ENCODE measurements around the gene TFF2. TPM values are rescaled to one million over a fixed set of nuclear protein-coding genes. Genes with fewer than 3 reads are reported as not detected.

Gene TFF2
- total and polyA plus RNA-seq, 2 experiments from 2014 or later = not detected

DNA sequence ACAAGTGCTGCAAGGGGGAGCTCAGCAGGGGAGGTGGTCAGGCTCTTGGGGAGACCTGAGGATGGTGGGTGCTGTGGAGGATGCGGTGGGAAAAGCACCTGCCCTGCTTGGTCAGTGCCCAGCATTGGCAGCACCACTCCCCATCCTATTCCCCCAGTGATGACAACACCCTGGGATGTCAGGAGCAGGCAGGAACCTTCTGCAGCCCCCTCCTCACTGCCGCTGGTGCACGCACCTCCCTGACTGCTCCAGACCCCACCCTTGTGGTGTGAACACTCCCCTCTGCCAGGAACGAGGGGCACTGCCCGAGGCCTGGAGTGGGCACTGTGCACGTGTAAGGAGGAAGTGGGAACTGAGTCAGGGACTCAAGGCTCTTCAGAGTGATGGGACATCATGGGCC lies 32.5 kb upstream of the TFF2 start:
- no peak overlapping the region for H3K9ac ChIP-seq
- H3K27ac ChIP-seq = no peak overlapping the region
- no peak overlapping the region for H3K4me2 ChIP-seq (ENCODE audit: unreplicated experiment)
- TF ChIP-seq EZH2phosphoT487 (IDR thresholded peaks at IDR 0.05; ENCODE audit: insufficient read depth, low read depth) = no peak
- TF ChIP-seq EZH2 (IDR thresholded peaks at IDR 0.05; ENCODE audit: insufficient read depth, poor library complexity, severe bottlenecking) = no peak
- H2AFZ ChIP-seq = no peak overlapping the region
- H3F3A ChIP-seq (ENCODE audit: insufficient read depth) = no peaks in the 10 kb centered on the region
- H3K9me2 ChIP-seq (ENCODE audit: insufficient read depth) = no peaks in the 10 kb centered on the region
- H3K4me3 ChIP-seq = no peak overlapping the region
- H3K9me3 ChIP-seq (ENCODE audit: low read depth) = no peaks in the 10 kb centered on the region
- no peaks in the 10 kb centered on the region for H3K79me2 ChIP-seq (ENCODE audit: insufficient read depth)
- H3K36me3 ChIP-seq (ENCODE audit: low read depth) = no peaks in the 10 kb centered on the region
- no peaks in the 10 kb centered on the region for H3K4me1 ChIP-seq (ENCODE audit: insufficient read depth)
- H3K27me3 ChIP-seq (replicated peaks; ENCODE audit: insufficient read depth) = 0 out of 2 replicates have a peak, but pooled peaks cover 3% of the 10 kb centered on the region
- in situ Hi-C loops (cut with MboI) = no loop called here
- 35 to 49% methylated on average over 6 of the region's 6 CpGs for WGBS, 2 experiments (ENCODE audit: low coverage in 1 of 2, low lambda C conversion rate in 2 of 2, missing lambda C conversion rate in 2 of 2)
- DNase-seq = no peak
- H4K20me1 ChIP-seq (ENCODE audit: insufficient read depth) = no peaks in the 10 kb centered on the region

DNA sequence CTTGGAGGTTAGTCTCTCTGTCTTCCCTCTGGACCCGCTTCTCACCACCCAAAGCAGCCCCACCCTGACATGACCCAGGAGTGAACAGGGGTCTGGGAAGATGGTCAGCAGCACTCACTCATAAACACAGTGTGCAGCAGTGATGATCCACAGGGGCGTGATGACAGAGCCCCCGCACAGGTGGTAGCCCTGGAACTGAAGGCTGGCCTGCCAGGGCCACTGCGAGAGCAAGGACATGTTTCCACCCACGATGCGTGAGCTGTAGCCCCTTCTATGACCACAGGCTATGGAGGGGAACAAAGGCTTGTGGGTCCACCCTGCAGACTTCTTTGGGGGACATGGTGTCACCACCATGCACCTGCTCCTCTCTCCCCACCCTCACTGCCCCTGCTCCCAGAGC lies 32.1 kb upstream of the TFF2 start:
- Histone ChIP-seq H4K20me1 (ENCODE audit: insufficient read depth) (no peaks in the 10 kb centered on the region), H3F3A (ENCODE audit: insufficient read depth) (no peaks in the 10 kb centered on the region), H3K27me3 (replicated peaks; ENCODE audit: insufficient read depth) (peaks cover under 1% of the 10 kb centered on the region; the same call in 1 of the 2 replicates), H3K4me2 (ENCODE audit: unreplicated experiment) (no peak overlapping the region), H2AFZ (no peak overlapping the region), H3K9me3 (ENCODE audit: low read depth) (no peaks in the 10 kb centered on the region), H3K27ac (no peak overlapping the region), H3K36me3 (ENCODE audit: low read depth) (no peaks in the 10 kb centered on the region), H3K4me3 (no peak overlapping the region), H3K9ac (no peak overlapping the region), H3K9me2 (ENCODE audit: insufficient read depth) (no peaks in the 10 kb centered on the region), H3K79me2 (ENCODE audit: insufficient read depth) (no peaks in the 10 kb centered on the region), H3K4me1 (ENCODE audit: insufficient read depth) (no peaks in the 10 kb centered on the region)
- TF ChIP-seq EZH2phosphoT487 (IDR thresholded peaks at IDR 0.05; ENCODE audit: insufficient read depth, low read depth) (no peak), EZH2 (IDR thresholded peaks at IDR 0.05; ENCODE audit: insufficient read depth, poor library complexity, severe bottlenecking) (no peak)
- 37 to 57% methylated on average over 4 to 6 of the region's 6 CpGs for WGBS, 2 experiments (ENCODE audit: low coverage in 1 of 2, low lambda C conversion rate in 2 of 2, missing lambda C conversion rate in 2 of 2)
- DNase-seq = no peak
- in situ Hi-C loops (cut with MboI) = no loop called here

DNA sequence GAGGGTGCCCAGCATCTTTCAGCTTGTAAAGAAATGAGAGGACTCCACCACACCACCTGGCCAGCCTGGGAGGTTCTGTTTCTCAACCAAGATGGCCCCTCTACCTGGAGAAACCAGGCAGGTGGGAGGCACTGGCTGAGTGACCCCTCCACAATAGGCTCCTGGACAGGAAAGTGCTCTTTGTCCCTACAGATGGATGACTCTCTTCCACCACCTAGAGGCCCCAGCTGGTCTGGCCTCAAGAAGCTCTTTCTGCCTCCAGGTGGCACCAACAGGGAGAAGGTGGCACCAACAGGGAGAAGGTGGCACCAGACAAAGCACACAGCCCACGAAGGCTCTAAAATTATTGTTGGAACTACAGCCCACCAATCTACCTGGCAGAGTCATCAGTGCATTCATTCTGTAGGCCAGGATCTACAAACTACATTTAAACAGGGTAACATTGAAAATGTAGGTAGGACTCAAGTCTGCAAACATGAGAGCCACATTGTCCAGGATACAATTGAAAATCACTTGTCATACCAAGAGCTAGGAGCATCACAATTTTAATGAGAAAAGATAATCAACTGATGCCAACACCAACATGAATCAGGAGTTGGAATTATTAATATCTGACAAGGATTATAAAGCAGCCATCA lies 30.7 kb upstream of the TFF2 start:
- no peak overlapping the region for H3K27ac ChIP-seq
- no peaks in the 10 kb centered on the region for H3K9me3 ChIP-seq (ENCODE audit: low read depth)
- no peak overlapping the region for H3K9ac ChIP-seq
- WGBS, 2 experiments (ENCODE audit: low coverage in 1 of 2, low lambda C conversion rate in 2 of 2, missing lambda C conversion rate in 2 of 2) = 0 to 6% methylated on average over 1 of the region's 1 CpG
- H3K79me2 ChIP-seq (ENCODE audit: insufficient read depth) = no peaks in the 10 kb centered on the region
- H3K9me2 ChIP-seq (ENCODE audit: insufficient read depth) = no peaks in the 10 kb centered on the region
- no peaks in the 10 kb centered on the region for H3F3A ChIP-seq (ENCODE audit: insufficient read depth)
- H3K36me3 ChIP-seq (ENCODE audit: low read depth) = no peaks in the 10 kb centered on the region
- H3K4me1 ChIP-seq (ENCODE audit: insufficient read depth) = no peaks in the 10 kb centered on the region
- TF ChIP-seq EZH2phosphoT487 (IDR thresholded peaks at IDR 0.05; ENCODE audit: insufficient read depth, low read depth) (no peak), EZH2 (IDR thresholded peaks at IDR 0.05; ENCODE audit: insufficient read depth, poor library complexity, severe bottlenecking) (no peak)
- in situ Hi-C loops (cut with MboI) = no loop called here
- no peaks in the 10 kb centered on the region for H4K20me1 ChIP-seq (ENCODE audit: insufficient read depth)
- H2AFZ ChIP-seq = no peak overlapping the region
- H3K27me3 ChIP-seq (replicated peaks; ENCODE audit: insufficient read depth) = peaks cover 5% of the 10 kb centered on the region
- no peak overlapping the region for H3K4me2 ChIP-seq (ENCODE audit: unreplicated experiment)
- no peak overlapping the region for H3K4me3 ChIP-seq
- DNase-seq = peak; percentile 54

DNA sequence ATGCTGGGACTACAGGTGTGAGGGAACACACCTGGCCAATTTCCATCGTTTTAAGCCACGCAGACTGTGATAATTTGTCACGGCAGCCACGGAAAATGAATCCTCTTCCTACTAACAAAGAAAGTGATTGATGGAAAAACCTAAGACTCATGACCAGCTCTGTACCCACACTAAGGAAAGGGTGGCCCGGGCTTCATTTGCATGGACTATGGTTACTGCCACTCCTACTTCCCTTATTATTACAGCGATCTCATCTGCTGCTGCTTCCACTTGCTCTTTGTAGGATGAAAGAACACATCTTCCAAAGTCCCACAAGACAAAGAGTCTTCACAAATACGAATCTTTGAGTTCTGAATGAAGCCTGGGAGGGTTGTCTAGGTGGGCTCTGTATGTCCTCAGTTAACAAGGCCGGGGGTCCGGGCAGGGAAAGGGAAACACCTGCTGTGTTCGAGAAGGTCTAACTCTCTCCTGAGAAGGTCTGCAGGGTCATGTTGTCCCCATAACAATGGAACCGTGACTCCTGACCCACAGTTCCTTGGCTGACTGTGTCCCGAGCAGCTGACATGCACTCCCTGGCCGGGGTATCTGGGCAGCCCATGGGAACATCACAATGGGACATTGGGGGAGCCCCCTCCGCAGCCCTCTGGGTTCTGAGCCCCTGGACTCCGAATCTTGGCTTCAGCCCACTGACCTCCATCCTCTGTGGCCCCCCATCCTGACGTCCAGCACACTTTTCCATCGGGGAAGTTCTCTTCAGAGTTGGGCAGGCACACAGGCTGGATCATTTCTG lies 28.8 kb upstream of the TFF2 start:
- 36 to 44% methylated on average over 17 of the region's 17 CpGs for WGBS, 2 experiments (ENCODE audit: low coverage in 1 of 2, low lambda C conversion rate in 2 of 2, missing lambda C conversion rate in 2 of 2)
- H4K20me1 ChIP-seq (ENCODE audit: insufficient read depth) = no peaks in the 10 kb centered on the region
- H3K4me3 ChIP-seq = no peak overlapping the region
- H3K4me1 ChIP-seq (ENCODE audit: insufficient read depth) = no peaks in the 10 kb centered on the region
- in situ Hi-C loops (cut with MboI) = no loop called here
- no peak for DNase-seq
- H2AFZ ChIP-seq = no peak overlapping the region
- no peak overlapping the region for H3K9ac ChIP-seq
- no peak overlapping the region for H3K27ac ChIP-seq
- H3K36me3 ChIP-seq (ENCODE audit: low read depth) = no peaks in the 10 kb centered on the region
- H3K4me2 ChIP-seq (ENCODE audit: unreplicated experiment) = no peak overlapping the region
- TF ChIP-seq EZH2 (IDR thresholded peaks at IDR 0.05; ENCODE audit: insufficient read depth, poor library complexity, severe bottlenecking) (no peak), EZH2phosphoT487 (IDR thresholded peaks at IDR 0.05; ENCODE audit: insufficient read depth, low read depth) (no peak)
- H3K9me2 ChIP-seq (ENCODE audit: insufficient read depth) = no peaks in the 10 kb centered on the region
- no peaks in the 10 kb centered on the region for H3F3A ChIP-seq (ENCODE audit: insufficient read depth)
- H3K27me3 ChIP-seq (replicated peaks; ENCODE audit: insufficient read depth) = peaks cover 5% of the 10 kb centered on the region
- no peaks in the 10 kb centered on the region for H3K9me3 ChIP-seq (ENCODE audit: low read depth)
- H3K79me2 ChIP-seq (ENCODE audit: insufficient read depth) = no peaks in the 10 kb centered on the region

Data from GM23248 (cell line).